T-helper 2 cell (primary cell): ENCODE measurements around the gene RUNX3.

Experiments
- DNase-seq, 5 experiments: peaks; one replicate each; pipeline versions ENCODE4 v3.0.0 to v3.0.0-alpha.2; 2012 to 2022

RUNX3 gene

DNA sequence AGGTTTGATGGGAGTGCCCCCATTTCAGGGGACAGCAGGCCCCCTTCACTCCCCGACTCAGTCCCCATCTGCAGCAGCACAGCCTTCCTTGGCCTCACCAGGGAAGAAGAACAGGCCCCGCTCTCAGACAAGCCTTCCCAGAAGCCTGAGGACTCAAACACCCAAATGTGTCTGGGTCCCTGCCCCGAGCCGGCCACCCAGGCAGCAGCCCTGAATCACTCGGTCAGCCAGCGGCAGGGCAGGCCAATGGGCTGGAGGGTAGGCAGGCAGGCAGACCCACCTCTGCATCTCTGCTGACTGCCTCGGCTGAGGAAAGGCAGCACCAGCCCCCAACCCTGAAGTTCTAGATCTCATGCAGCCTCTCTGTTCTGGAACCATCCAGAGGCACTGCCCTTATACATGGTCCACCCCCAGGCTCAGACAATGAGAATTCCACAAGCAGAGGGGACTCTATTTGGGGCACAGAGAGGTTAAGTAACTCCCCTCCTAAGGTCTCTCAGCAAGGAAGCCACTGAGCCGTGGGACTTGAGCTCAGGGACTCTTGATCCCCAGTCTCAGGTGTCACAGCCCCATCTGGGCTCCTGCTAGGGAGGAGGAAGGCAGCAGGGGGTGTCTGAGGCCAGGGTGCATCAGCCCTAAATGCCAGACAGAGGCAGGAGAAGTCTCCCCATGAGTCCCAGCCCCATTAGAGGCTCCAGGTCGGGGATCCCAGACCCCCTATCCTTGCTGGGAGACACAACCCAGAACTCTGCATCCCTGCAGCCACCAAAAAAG, 33.2 kb upstream of the RUNX3 start:
- peak in 2 of 5 experiments; percentile 40 to 70 for DNase-seq

DNA sequence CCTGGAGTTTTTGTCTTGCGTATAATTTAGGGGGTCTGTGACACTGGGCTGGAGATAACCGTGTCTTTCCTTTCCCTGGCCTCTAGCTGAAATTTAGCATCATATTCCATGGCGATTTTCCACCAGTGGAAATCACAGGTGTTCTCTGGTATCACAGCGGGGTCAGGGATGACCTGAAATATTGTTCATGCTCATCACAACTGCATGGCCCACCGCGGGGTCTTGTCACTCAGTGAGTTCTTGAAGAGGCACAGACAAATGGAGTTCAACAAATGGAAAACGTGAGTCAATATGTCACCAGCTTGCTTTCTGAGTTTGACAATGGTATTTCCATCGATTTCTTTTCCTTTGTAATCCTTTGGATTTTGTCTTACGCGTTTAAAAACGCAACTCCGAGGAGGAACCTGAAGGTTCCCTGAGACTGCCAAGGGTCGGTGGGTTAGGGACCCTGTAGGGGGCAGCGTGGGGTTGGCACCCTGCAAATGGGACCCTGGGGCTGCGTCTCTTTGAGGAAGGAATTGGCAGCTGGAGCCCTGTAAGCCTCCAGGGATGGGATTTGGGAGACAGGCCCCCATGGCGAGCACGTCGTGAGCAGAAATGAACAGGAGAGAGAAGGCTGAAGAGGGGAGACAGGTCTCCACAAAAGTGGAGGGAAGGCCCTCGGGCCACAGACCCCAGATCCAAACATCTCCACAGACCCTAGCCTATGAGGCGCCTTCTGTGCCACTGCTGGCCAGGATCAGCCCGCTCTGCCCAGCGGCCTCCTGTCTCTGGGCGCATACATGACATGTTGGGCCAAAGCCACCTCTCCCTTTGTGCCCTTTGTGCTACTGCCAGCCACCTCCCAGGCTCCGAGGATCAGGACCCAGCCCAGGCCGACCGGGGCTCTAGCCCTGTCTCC, 32.1 kb upstream of the RUNX3 start:
- DNase-seq, result no peak

- no peak for DNase-seq
Observed at GRCh38 chr1:24961334-24961733, 31.3 kb upstream of the RUNX3 start.

GRCh38 chr1:24960071-24960801, 30.2 kb upstream of the RUNX3 start:
- no peak for DNase-seq

- no peak for DNase-seq
Observed at GRCh38 chr1:24959623-24959975, 29.5 kb upstream of the RUNX3 start.

- no peak for DNase-seq
Observed at GRCh38 chr1:24958766-24959622, 28.9 kb upstream of the RUNX3 start.

DNA sequence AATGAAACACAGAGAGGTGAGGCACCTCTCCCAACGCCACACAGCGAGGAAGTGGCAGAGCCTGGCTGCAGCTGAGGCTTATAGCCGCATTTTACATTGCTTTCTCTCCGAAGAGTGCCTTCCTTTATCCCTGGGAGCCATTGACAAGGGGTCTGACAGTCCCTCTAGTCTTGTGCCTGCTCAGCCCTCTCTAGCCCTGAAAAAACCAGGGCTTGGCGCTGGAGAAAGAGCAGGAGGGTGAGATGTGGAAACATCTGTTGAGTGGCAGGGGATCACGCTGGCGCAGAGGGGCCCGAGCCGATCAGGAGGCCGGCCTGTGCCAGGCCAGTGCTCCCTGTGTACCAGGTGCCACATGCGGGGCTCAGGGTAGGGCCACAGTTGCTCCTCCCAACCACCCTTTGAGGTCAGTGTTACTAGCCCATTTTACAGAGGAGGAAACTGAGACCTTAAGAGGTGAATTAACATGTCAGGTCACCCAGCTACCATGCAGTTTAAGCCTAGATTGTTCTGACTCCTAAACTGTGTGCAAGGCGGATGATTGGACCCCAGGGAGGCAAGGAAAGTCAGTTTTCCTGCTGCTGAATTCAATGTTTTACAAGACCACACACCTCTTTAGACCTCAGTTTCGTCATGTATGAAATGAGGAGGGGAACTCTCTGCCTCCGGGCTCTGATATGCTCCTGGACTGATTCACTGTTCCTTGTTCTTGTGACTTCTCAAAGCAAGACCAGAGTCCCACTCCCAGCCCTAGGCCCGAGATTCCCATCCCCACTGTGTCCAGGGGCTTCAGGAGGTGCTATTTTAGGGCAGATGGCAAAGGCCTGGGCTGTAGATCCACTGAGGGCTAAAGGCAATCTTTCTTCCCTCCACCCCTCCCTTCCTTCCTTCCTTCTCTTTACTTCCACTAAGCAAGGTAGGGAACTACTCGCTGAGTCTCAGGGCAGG, 28.0 kb upstream of the RUNX3 start:
- no peak for DNase-seq

- no peak for DNase-seq
Observed at GRCh38 chr1:24957016-24957807, 27.1 kb upstream of the RUNX3 start.

DNA sequence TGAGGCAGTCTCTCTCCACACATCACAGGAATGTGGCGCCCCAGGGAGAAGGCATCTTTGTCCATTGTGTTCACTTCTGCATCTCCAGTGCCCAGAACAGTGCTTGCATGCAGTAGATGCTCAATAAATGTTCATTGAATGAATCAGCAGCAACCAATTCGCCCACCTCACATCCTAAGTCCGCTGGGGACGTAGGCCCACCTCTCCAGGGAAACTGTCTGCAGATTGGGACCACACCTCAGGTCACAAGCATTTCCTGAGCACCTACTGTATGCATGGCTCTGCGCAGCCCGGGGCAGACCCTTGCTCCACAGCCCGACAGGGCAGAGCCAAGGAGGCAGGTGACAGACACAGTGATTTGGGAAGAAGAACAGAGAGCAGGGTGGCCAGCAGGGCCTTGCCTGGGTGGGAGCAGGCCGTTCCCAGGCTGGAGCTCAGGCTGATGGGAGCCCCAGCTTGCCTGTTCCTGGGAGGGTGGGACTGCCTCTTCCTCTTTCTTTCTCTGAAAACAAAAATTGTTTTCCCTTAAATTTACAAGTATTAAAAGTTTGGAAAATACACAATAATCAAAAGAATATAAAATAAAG, 25.8 kb upstream of the RUNX3 start:
- DNase-seq, result no peak

DNA sequence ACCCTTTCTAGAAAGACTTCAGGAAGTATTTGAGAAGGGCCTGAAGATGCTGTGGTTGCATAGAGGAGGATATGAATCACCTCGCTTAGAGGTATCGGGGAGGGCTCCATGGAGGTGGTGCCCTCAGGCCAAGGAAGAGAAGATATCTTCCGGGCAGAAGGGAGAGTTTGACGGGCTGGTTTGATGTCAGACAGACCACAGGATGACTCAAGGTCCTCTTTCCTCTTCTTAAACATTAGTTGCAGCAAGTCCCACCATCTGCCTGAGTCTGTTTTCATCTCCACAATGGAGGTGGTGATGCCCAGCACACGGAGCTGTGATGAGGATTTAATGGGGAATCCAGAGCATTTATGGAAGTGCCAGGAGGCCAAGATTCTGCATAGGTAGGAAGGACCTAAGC, 25.1 kb upstream of the RUNX3 start:
- peak in 3 of 5 experiments; percentile 44 to 94 (median 70) for DNase-seq

- no peak for DNase-seq
Observed at GRCh38 chr1:24954631-24955030, 24.6 kb upstream of the RUNX3 start.

GRCh38 chr1:24954022-24954421, 23.9 kb upstream of the RUNX3 start:
- no peak for DNase-seq

- peak in 2 of 5 experiments; percentile 59 to 76 for DNase-seq
Observed at GRCh38 chr1:24952413-24952841, 22.4 kb upstream of the RUNX3 start.

DNA sequence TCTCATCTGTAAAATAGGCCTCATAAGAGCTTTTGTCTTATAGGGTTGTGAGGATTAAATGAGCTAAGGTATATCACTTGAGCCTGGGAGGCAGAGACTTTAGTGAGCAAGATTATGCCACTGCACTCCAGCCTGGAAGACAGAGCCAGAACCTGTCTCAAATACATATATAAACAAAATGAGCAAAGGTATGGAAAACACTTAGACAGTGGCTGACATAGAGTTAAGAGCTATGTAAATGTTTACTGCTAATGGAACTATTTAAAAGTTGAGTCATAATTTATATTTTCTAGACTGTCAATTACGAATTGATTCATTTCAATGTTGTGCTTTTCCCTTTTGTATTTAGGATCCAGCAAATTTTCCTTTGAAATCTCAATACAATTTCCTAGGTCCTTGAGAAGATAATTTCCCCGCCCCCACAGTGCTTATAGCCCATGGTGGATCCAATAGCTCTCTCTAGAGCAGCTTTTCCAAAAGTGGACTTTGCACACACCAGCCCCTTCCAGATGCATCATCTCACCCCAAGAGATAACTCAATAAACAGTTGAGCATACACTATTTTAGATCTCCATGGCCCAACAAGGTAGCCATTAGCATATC, 21.8 kb upstream of the RUNX3 start:
- no peak for DNase-seq

DNA sequence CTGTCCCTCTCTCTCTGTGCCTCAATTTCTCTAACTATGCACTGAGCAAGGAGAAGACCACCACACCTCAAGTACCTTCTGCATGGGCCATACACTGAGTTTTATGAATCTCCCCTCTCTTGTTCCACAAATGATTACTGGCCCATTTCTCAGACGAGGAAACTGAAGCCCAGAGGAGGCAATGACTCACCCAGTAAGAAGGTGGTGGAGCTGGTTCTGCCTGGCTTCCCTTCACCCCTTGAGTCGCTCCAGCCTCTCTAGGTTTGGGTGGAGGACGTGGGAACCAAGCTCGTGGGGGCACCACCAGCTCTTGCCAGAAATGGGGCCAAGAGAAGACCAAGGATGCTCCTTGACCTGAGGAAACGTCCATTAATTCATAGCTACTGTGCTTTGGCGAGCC, 21.3 kb upstream of the RUNX3 start:
- DNase-seq, result peak in 1 of 5 experiments; percentile 39

DNA sequence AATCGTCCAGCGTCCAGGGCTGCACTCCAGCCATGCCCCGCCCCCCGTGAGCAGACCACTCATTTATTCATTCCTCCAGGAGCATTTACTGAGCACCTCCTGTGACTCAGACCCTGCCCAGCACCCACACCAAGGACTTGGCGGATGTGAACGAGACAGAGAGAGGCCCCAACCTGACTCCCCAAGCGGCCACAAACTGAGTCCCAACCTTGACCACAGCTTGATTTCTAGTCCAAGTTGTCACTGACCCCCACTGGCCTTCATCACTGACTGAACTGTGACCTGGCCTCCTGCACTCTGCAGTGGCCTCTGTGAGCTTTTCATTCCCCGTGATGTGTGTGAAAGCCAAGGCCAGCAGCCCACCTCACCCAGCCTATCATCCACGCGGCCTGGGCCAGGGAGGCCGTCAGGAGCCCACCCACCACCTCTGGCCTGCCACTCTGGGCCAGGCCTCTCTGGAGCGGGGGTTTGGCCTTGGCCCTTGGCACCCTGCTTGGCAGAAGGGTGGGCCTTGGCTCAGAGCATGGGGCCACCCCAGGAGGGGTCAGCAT, 19.3 kb upstream of the RUNX3 start:
- no peak for DNase-seq

DNA sequence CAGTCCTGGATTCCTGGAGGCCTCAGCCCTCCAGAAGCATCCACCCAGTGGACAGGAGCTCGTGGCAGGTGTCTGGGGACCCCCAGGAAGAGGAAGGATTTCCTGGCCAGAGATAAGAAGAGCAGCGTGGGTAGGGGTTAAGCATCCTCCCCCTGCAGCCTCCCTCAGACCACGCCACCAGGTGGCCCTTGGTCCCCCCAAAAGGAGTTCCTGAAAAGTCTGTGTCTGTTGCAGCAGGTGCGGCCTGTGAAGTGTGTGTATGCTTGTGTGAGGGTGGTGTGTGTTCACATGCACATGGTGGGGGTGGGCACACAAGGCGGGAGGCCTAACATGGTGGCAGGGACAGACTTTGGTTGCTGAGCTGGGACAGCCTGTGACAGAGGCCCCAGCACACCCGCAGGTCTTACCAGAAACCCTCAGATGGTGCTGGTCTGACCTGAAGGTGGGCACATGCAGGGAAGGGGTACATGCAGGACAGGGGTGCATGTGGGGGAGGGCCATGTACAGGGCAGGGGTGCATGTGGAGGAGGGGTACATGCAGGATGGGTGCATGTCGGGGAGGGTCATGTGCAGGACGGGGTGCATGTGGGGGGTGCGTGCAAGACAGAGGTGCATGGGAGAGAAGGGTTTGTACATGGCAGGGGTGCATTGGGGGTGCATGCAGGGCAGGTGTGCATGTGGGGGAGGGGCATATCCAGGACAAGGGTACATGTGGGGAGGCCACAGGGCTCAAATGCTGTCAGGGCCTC, 18.2 kb upstream of the RUNX3 start:
- DNase-seq, result no peak
